Stimulated activated CD8-positive, alpha-beta memory T cell treated with anti-CD3 and anti-CD28 coated beads, Interleukin-15, amount 100 ng/mL, for 1 hour (primary cell): ENCODE results near the gene ADH1A.
"Not testable (repeated sequence)": the region's sequence is repeated elsewhere in the genome, so short reads cannot be mapped to it uniquely, and the experiment has no call there.

ENCODE experiments used
- DNase-seq: peaks from one replicate; pipeline ENCODE4 v3.0.0-alpha.2; 2020; ENCODE audit warnings: low read depth

ADH1A gene

GRCh38 chr4:99281261-99281660 is 9.5 kb downstream of the ADH1A start:
- DNase-seq = no peak

DNA sequence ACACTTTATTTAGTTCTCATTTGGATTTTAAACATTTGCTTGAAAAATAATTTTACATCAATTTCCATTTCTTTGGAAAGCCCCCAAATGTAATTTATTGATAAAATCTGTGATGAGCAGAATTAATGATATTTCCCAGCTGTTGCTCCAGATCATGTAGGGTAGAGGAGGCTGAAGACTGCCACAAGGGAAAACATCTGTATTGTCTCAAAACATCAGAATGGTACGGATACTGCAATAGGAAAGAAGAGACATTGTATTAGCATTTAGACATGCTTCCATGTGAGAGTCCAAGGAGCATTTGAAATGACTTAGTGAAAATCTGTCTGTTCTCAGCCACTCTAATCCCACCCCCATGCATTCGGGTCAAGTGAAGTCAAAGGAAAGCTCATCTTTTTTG is 14.4 kb downstream of the ADH1A start:
- DNase-seq = no peak

- no peak for DNase-seq
Observed at GRCh38 chr4:99275885-99276284, 14.9 kb downstream of the ADH1A start.

- no peak for DNase-seq
Observed at GRCh38 chr4:99275050-99275449, 15.7 kb downstream of the ADH1A start.

- no peak for DNase-seq
Observed at GRCh38 chr4:99273704-99274103, 17.1 kb downstream of the ADH1A start.

DNA sequence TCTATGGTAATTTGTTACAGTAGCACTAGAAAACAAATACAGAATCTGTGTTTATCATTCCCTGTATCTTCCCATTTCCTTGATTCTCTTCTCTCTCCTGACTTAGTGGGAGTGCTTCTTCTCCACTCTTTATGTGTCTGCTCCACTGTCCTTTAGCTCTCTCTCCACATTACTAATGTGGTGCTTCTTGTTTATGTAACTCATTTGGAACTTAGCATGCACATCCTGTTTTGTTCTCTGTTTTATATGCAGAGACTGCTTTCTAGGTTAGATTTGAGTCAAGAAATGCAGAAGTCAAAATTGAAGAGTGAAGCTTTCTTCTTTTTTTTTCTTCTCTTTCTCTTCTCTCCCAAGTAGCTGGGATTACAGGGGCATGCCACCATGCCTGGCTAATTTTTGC is 25.9 kb downstream of the ADH1A start:
- no peak for DNase-seq

DNA sequence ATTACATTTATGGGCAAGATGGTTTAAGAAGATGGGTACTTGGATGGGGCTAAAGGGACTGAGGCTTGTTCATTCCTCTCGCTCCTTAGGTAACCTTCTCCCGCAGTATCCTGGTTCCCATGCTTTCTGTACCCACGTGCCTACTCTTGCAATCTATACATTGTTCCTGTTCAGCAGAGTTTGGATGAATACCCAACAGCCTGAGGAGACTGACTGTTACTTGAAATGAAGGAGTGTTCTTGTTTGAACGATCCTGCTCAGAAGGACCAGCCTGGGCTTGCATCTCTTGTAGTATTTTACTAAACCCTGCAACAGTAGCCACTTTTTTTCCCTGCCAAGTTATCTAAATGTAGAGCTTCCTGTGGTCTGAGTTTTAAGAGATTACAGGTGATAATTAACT is 38.0 kb downstream of the ADH1A start:
- DNase-seq = no peak

- DNase-seq = no peak
Observed at GRCh38 chr4:99248714-99249113, 42.1 kb downstream of the ADH1A start.

DNA sequence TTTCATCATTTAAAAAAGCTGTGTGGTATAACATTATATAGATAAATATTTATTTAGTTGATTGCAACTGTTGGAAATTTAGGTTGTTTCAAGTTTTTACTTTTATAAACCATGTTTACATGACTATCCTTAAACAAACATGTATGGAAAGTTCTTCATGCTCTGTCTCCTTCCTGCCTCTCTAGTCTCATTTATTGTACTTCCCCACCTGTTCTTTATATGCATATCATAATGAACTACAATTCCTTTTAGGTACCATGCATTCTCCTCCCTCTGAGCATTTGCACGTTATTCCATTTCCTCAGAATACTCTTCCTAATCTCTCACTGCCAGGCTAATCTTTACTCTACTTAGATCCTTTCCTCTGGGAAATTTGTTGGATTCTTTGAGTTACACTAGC is 54.8 kb downstream of the ADH1A start:
- no peak for DNase-seq

- no peak for DNase-seq
Observed at GRCh38 chr4:99234331-99235010, 56.3 kb downstream of the ADH1A start.

DNA sequence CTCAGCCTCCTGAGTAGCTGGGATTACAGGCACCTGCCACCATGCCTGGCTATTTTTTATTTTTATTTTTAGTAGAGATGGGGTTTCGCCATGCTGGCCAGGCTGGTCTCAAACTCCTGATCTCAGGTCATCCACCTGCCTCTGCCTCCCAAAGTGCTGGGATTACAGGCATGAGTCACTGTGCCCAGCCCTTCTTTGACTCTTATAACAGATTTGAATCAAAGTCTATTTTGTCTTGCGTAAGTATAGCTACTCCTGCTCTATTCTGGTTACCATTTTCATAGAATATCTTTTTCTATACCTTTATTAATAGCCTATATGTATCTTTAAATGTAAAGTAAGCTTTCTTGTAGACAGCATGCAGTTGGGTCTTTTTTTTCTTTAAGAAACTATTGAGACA is 57.4 kb downstream of the ADH1A start:
- not testable (repeated sequence) for DNase-seq

- not testable (repeated sequence) for DNase-seq
Observed at GRCh38 chr4:99228706-99229105, 62.1 kb downstream of the ADH1A start.

DNA sequence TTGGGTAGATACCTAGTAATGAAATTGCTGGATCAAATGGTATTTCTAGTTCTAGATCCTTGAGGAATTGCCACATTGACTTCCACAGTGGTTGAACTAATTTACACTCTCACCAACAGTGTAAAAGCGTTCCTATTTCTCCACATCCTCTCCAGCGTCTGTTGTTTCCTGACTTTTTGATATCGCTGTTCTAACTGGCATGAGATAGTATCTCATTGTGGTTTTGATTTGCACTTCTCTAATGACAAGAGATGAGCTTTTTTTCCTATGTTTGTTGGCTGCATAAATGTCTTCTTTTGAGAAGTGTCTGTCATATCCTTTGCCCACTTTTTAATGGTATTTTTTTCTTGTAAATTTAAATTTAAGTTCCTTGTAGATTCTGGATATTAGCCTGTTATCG is 63.1 kb downstream of the ADH1A start:
- DNase-seq = not testable (repeated sequence)
